ENCODE data around the gene EARS2. TPM values are rescaled to one million over a fixed set of nuclear protein-coding genes. Genes with fewer than 3 reads are reported as not detected.
"Not testable (repeated sequence)": the region's sequence is repeated elsewhere in the genome, so short reads cannot be mapped to it uniquely, and the experiment has no call there.

The EARS2 gene
- total RNA-seq, 1 donor from 2014 or later: 17.2 TPM

DNA sequence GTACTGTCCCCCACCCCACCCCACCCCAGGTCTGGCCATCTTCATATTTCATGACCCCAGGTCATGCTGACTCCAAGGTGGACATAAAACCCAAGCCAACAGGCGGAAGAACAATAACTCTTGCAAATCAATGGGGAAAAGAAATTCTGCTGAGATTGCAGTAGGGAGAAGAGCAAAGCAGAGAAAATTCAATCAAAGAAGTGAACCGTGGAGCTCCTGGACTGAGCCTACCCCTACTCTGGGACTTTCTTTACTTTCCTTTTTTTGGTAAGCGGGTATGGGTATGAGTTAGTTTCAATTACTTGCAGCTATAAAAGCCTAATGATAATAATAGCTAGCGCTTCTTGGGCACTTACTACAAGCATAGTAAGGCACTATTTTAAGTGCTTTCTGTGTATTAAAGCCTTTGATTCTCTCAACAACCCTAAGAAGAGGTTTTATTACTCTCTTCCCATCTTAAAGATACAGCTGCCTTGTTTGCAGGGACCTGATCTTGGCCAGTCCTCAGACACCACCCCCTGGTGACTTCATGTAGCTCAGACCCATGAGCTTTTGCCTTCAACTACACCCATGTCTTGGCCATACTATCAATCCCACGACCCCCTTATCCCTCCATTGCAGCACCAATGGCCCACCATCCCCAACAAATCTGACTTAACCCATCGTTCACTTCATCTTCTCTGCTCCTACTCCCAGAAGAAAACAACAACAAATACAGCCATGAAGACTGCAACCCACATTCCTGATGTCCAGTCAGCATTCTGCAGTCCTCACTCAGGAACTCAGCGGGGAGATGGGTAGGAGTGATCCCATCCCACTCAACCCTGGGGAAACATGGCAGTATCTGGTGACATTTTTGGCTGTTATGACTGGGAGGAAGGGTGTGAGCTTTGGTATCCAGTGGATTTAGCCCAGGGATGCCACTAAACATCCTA lies 51.2 kb downstream of the EARS2 start:
- no peak for DNase-seq (ENCODE audit: low spot score)

DNA sequence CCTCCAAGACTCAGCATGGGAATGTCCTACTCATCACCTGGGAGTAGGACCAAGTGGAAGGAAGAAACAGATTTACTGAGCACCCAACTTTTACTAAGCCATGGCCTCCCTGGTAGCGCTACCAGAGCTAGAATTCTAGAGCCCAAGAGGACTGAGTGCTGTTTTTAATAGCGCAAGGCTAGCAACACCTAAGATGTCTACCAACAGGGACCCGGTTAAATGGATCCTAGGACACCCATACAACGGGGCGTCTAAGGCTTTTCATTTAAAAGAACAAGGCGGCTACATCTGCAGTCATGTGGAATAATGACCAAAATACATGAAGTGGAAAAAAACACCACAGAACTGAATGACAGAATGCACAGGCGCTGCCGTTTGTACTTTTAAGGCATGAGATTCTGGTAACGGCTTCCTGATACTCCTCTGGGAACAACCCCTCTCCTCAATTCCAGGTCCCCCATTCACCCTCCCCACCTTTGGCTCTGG lies 51.9 kb downstream of the EARS2 start:
- no peak for DNase-seq (ENCODE audit: low spot score)

GRCh38 chr16:23504453-23505179 lies 52.5 kb downstream of the EARS2 start:
- DNase-seq (ENCODE audit: low spot score): peak; percentile 36

DNA sequence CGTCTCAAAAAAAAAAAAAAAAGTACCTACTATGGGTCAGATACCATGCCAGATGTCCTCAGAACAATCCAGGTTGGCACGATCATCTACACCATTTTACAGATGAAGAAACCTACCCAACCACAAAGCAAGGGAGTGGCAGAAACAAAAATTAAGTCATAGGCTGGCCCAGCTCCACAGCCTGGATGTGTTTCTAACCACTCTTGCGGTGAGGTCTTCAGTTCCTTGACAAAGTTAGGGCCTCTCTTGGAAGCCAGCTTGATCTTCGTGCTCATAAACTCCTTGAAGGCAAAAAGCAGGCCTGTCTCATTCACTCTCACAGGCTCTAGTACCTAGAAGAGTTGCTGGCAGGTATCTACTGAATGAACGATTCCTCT lies 53.1 kb downstream of the EARS2 start:
- DNase-seq (ENCODE audit: low spot score): no peak

DNA sequence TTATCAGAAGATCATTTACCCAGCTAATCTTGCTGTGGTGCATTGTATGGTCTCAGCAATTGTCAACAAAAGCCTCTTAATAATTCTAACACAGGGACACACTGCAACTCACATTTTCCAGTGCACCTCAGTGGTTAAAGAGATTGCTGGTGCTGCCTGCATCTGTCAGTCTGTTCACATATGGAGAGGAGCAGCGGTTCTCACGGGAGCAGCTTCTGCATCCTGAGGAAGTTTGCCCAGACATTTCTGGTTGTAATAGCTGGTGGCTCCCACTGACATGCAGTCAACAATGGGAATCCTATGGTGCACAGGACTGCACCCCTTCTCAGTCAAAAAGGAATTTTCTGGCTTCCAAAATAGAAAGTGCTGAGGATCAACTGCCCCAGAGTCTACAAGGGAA lies 54.7 kb downstream of the EARS2 start:
- no peak for DNase-seq (ENCODE audit: low spot score)

- no peak for DNase-seq (ENCODE audit: low spot score)
Observed at GRCh38 chr16:23501291-23501690, 55.9 kb downstream of the EARS2 start.

DNA sequence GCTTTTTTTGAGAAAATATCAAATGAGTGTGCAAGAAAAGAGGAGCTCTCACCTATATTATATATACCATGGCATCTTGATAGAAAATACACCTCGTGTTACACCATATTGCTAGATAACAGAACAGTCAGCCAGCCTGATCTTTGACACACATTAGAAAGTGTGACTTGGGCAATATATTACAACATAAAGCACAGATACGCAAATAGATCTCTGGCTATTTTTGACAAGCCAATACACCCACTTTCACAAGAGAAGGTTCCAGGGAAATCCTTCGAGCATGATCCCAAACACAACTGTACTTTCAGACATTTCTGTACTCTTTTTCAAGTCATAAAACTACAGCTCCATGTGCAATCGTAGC lies 56.3 kb downstream of the EARS2 start:
- DNase-seq (ENCODE audit: low spot score): no peak

GRCh38 chr16:23500212-23500861 lies 56.8 kb downstream of the EARS2 start:
- DNase-seq (ENCODE audit: low spot score): no peak

GRCh38 chr16:23499801-23500200 lies 57.3 kb downstream of the EARS2 start:
- no peak for DNase-seq (ENCODE audit: low spot score)

GRCh38 chr16:23498863-23499262 lies 58.3 kb downstream of the EARS2 start:
- no peak for DNase-seq (ENCODE audit: low spot score)

DNA sequence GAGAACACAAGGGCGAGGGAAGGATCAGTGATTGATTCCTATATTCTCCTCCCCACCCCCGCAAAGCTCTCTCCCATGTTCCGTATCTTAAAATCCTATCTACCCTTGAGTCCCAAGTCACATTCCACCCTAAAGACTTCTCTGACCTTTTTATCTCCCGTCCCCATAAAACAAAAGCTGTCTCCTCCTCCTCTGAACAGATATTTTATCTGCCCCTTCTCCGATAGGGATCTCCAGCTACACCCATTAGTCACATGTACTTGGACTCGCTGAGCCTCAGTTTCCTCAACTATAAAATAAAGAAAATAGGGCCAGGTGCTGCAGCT lies 59.6 kb downstream of the EARS2 start:
- DNase-seq (ENCODE audit: low spot score): no peak

DNA sequence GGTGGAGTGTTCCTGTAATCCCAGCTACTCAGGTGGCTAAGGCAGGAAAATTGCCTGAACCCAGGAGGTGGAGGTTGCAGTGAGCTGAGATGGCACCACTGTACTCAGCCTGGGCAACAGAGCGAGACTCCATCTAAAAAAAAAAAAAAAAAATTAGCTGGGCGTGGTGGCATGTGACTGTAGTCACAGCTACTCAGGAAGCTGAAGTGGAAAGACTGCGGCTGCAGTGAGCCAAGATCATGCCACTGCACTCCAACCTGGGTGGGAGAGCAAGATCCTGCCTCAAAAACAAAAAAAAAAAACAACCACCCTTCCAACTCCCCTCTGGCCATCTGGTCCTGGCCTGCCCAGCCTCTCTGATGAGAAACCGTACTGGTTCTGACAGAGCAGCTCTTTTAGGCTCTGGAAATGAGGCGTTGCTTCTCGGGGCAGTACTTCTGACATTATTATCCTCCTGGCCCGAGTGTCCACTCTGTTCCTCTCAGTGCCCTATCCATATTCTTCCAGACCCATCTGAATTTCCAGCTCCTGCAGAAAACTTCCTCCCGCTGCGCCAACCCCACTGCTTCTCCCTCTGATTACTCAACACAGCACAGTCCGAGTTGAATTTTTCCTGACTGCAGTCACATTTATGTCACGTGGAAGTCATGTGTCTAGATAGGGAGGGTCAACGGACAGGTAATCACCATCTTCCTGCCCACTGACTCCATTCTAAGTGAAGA lies 60.2 kb downstream of the EARS2 start:
- DNase-seq (ENCODE audit: low spot score): peak; percentile 51

- DNase-seq (ENCODE audit: low spot score): no peak
Observed at GRCh38 chr16:23495671-23496070, 61.5 kb downstream of the EARS2 start.

DNA sequence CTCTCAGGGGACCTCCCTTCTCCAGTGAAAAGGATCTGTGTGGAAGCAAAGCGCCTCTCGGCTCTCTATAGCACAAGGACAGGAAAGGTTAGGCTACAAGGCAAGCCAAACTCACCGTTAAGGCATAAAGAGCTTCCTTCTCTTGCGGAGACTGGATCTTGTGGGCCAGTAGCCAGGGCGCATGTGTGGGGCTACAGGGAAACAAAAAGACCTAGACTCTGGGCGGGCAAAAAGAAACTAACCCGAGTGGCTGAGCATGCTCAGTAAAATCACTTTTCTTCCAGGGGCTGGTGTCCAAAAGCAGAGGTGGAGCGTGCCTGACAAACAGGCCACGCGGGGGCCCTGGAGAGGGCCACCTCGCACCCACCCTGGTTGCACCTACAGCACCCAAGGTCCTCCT lies 63.0 kb downstream of the EARS2 start:
- DNase-seq (ENCODE audit: low spot score): no peak

GRCh38 chr16:23491490-23492391 lies 65.4 kb downstream of the EARS2 start:
- no peak for DNase-seq (ENCODE audit: low spot score)

DNA sequence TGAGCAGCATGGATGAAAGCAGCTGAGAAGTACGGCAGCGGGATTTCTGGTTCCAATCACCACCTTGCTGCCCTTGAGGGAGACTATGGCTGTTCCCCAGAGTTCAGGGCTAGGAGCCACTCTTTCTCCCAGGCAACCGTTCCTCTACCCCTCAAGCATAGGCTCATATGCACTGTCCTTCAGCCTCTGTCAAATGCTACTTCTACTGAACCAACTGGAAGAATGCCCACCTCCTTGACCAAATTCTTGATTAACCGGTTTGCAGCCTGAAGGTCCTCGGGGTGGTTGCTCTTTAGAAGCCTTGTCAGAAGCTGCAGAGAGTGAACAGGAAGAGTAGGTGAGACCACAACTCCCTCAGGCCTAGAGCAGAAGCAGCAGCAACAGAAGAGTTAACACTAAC lies 70.7 kb downstream of the EARS2 start:
- no peak for DNase-seq (ENCODE audit: low spot score)

DNA sequence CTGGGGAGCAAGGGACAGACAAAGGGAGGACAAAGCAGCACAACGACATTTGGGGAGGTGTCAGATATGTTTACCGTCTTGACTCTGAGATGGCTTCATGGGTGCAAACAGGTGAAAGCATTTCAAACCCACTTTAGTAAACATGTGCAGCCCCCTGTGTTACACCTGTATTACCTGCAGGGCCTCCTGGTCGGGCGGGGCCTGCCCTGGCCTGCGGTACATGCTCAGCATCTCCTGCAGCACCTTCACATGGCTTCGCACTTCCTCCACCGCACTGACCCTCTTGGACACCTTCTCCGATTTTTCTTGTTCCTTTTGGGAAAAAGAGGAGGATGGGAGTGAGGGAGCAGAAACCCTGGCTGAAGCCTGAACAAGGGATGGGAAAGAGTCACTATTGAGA lies 71.3 kb downstream of the EARS2 start:
- no peak for DNase-seq (ENCODE audit: low spot score)

DNA sequence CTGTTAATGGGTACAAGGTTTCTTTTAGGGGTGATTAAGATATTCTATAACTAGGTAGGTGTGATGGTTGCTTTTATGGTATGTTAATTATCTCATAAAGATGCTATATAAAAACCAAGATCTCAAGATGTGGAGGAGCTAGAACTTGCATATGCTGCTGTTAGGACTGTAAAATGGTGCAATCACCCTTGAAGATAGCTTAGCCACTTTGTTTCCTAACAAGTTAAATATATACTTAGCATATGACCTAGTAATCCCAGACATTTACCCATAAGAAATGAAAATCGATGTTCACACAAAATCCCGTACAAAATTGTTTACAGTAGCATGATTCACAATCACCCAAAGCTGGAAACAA lies 71.9 kb downstream of the EARS2 start:
- DNase-seq (ENCODE audit: low spot score): no peak

DNA sequence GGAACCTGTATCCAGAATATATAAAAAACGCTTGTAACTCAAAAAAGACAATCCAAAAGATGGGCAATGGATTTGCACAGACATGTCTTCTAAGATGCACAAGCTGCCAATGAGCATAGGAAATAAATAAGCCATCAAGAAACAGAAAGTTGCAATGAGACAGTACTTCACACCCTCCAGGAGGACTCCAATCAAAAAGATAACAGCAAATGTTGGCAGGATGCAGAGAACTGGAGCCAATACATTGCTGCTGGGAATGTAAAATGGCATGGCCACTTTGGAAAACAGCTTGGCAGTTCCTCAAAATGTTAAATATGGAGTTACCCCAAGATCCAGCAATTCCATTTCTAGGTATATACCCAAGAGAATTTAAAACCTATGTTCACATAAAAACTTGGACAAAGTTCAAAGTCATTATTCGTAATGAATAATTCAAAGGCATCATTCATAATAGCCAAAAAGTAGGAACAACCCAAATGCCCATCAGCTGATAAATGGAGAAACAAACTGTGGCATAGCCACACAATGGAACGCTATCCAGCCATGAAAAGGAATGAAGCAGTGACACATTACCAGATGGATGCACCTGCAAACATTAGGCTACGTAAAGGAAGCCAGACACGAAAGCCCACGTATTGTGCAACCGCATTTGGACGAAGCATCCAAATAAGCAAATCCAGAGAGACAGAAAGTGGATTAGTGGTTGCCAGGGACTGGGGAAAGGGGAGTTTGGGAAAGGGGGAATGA lies 72.5 kb downstream of the EARS2 start:
- no peak for DNase-seq (ENCODE audit: low spot score)

DNA sequence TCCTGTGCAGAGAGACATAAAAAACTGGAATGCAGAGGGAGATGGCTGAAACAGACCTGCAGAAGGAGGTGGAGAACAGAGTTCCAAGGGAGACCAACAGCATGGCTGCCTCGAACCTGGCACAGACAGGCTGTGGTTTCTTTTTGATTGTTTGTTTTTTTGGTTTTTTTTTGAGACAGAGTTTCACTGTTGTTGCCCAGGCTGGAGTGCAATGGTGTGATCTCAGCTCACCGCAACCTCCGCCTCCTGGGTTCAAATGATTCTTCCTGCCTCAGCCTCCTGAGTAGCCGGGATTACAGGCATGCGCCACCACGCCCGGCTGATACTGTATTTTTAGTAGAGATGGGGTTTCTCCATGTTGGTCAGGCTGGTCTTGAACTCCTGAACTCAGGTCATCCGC lies 73.7 kb downstream of the EARS2 start:
- DNase-seq (ENCODE audit: low spot score): not testable (repeated sequence)
